Left cardiac atrium (tissue), 4 donors: ENCODE results near the gene THAP4. TPM values are rescaled to one million over a fixed set of nuclear protein-coding genes. Genes with fewer than 3 reads are reported as not detected.

Experiments used
- ATAC-seq, 2 donors: fragments of 200-7000 bp; cut with Tn5 transposase; one replicate each; pipeline ENCODE4 v1.9.1; 2020; ENCODE audit warnings: mild to moderate bottlenecking in 2 of 2, moderate library complexity in 2 of 2
- DNase-seq: peaks from one replicate; pipeline ENCODE4 v3.0.0-alpha.2; 2020
- intact Hi-C, 2 donors: fragments of 100-400 bp; cut with DNase I; formaldehyde crosslinking; loops; one replicate each; pipeline versions ENCODE4 v1.14.1 to v1.15.1; 2022 to 2023
- total RNA-seq, 2 donors: library from RNA; stranded (reverse); fragmentation: NEBNext Ultra II Directional; extraction: Animal tissue kit (Norgen Biotek cat#: 25700); gene quantifications; one replicate each; pipeline ENCODE4 v1.2.1, GENCODE V29; 2021
- donor health status: DM: no; HTN: yes; CAD: no.
- donor health status: DM: no; HTN: yes; CAD: no; lungs with severe emphysema.
- donor health status: DM: yes; HTN: yes; CAD: no.
- donor health status: Dilated cardiomyopathy.

The THAP4 gene
- total RNA-seq, 2 donors from 2014 or later: 73.3 to 74.4 TPM

GRCh38 chr2:241560162-241560882, 76.6 kb downstream of the THAP4 start:
- ATAC-seq (no peak), DNase-seq (no peak)
- intact Hi-C loops: no loop called here

GRCh38 chr2:241559323-241560161, 77.4 kb downstream of the THAP4 start:
- ATAC-seq (peak; percentile 41 to 52), DNase-seq (no peak)
- intact Hi-C loops: no loop called here

DNA sequence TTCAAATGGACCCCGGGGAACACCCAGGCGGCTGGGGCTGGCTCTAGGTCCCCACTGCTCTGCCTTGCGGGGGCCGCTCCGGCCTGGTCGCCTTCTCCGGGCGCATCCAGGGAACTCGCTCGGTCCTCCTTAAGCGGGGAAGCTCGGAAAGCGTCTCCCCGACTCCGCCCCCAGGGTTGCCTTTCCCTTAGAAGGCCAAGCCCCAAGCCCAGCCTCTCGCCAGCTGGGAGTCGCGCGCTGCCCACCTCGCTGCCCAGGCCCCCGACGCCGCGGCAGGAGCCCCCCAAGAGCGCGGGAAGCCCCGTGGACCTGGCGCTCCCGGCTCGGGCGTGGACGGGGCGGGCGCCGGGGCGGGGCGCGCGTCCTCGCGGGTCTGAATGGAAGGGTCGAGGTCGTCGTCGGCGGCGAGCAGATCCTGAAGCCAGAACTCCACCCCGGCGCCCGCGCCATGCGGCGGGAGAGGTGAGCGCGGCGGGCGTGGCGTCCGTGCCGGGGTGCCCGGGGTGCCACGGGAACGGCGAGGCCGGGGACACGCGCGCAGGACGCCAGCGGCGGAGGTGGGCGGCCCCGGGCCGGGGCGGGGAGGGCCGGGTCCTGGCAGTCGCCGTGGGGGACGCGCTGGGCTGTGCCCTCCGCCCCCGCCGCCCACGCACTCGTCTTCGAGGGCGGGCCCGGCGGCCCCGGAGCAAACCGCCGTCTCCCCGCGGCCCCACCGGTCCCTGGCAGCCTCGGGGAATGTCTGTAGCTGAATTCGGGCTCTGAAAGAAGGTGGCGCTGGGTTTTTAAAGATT, 78.2 kb downstream of the THAP4 start, which contains the start of gene BOK:
Gene BOK (plus strand): TSS at position 214 of the 791 bp plus-strand sequence. CDS start 739 bp downstream, outside the sequence.
- DNase-seq: peak; percentile 78
- intact Hi-C loops: no loop called here
- peak; percentile 48 to 60 for ATAC-seq

- no peak for DNase-seq
- intact Hi-C loops: no loop called here
- no peak for ATAC-seq
These were observed 80.2 kb downstream of the THAP4 start for GRCh38 chr2:241556746-241557145.

DNA sequence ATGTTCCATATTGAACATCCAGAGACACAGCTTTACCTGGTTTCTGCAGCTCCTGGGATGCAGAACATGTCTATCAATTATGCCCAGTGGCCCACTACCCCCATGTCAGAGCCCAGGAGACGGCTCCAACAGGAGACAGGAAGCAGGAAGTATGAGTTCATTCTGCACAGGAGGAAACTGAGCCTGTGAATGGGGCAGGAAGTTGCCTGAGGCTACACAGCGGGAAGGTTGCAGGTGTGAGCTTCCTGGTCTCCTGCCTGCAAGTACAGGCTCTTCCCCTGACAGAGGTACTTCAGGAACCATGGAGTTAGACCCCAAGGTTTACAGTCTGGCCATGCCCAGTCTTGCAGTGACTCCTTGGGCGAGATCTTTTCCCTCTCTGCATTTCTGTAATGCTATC, 81.2 kb downstream of the THAP4 start:
- ATAC-seq: no peak
- DNase-seq: no peak
- intact Hi-C loops: no loop called here

DNA sequence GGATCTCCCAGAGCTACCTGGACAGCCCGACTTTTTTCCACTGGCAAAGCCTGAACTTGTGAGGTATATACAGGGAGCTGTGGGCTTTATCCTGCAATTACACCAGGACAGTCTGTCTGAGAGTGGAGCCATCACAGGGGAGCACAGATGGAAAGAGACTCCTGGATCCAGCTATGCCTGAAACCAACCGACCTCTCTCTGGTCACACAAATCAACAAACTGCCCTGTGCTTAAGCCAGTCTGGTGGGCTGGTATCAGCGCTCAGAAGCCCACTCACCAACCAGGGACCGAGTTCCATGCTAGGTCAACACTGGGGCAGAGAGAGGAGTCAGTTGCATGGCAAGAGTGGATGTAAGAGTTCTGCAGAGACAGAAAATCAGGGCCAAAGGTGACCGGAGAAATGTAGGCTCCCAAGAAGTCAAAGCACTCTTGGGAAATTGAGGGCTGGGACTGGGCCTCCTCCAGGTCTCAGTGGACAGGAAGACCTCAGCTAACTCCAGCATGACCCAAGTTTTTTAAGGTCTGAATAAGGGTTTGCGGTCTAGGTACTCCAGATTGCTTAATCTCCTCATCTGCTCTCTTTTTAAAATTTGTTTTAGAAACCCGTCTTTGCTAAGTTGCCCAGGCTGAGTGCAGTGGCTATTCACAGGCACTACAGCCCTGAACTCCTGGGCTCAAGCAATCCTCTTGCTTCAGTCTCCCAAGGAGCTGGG, 82.2 kb downstream of the THAP4 start:
- ATAC-seq (peak in 1 of 2 donors; percentile 7), DNase-seq (no peak)
- intact Hi-C loops: no loop called here

DNA sequence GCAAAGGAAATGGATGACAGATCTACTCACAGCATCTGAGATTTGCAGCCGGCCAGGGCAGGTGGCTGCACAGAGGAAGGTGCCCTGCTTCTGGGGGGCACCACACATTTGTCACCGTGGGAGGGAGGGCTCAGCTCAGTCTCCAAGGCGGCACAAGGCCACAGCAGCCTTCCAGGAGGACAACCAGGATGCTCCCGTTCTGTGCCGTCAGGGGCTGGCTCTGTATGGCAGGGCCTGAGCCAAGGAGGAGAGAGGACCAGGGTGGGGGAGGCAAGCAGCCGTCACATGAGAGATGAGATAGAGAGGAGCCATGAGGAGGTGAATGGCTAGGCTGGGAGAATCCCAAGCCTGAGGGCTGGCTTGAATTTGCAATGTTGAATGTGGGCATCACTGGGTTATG, 83.0 kb downstream of the THAP4 start:
- intact Hi-C loops: no loop called here
- no peak for ATAC-seq
- DNase-seq: no peak

DNA sequence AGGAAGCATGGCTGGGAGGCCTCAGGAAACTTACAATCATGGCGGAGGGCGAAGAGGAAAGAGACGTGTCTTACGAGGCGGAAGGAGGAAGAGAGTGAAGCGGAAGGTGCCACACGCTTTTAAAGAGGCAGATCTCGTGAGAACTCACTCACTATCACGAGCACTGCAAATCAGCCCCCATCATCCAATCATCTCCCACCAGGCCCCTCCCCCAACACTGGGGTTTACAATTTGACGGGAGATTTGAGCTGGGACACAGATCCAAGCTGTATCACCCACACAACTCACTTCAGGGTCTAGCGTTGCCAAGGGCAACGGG, 83.5 kb downstream of the THAP4 start:
- DNase-seq (no peak), ATAC-seq (no peak)
- intact Hi-C loops: no loop called here

DNA sequence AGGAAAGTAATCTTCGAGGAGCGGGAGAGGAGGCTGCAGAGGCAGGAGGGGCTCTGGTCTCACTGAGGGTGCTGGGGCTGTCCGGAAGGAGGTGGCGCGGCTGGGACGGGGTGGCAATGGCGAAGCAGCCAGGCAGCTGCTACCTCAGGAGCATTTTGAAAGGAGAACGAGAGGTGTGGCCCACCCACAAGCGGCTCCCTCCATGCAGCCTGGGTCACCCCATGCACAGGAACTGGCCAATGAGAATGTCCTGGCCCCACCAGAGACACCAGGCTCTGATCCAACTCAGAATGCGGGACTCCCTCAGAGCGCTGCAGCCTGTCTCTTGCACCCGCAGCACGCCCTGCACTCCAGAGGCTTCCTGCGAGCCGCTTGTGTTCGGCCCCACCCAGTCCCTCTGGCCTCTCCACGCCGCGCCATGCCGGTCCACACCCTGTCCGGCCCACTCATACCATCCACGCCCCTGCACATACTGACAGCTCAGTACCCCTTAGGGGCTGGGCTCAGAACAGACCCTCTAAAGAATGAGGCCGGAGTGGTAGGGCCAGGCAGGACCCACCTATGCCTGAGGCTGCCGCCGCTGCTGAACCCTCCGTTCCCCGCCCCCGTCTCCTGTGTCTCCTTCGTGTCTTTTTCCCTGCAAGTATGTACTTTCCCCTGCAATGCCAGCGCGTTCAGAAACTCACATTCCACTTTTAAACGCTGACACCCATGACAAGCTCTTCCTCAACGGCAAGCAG, 84.8 kb downstream of the THAP4 start:
- ATAC-seq (peak in 1 of 2 donors; percentile 38), DNase-seq (no peak)
- intact Hi-C loops: no loop called here

DNA sequence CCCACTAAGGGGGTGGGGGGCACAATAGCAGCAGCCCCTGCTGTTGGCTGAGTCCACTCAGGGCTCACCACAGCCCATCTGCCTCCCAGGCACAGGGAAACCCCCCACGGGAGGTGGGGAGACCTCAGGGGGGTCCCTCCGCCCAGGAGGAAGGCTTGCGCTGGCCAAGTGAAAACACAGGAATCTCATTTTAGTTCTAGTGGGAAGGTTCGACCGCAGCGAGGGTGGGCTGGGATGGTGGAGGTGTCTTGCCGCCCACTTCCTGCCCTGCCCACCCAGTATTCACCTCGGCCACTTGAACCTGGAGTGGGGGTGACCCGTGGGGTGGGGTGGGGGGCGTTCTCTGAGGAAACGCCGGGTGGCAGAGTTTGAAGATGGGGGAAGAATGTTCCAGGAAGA, 85.4 kb downstream of the THAP4 start:
- intact Hi-C loops: no loop called here
- DNase-seq (no peak), ATAC-seq (no peak)

DNA sequence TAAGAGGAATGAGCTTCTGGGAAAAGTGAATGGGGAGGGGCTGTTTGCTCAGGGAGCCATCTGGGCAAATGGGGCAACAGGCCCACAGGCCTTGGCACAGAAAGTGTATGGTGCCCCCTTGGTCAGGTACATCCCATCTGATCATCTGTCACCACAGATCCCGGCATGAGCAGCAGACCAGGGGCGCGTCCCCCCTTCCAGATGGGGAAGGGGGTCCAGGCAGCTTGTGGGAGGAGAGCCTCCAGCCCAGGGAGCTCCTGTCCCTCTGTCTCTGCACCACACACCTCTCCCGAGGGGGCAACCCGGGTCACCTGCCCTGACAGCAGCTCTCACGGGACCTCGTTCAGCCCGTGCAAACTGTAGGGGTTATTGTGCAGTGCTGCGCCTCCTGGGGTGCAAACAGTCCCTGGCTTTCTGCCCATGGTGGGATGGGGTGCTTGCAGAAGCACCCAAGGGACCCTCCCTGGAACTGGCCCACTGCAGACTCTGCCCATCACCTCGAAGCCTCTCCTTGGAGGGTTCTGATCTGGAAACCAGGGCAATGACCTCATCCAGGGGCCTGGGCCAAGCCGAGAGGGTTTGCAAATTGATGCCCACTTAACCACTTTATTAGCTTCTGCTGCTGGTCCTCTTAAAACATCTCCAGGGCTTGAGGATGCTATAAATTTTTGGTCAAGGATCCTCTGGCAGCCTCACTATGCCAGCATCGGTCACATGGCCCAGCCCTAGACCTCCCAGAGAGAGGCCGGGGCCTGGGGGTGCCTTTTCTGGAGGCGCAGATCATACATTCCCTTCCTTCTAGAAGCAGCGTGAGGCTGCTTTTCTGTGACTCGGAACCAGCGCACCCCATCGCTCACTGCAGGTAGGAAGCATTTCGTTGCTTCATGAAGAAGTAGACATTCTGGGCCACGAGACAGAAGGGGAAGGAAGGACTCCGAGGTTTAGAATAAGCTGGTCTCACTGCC, 86.1 kb downstream of the THAP4 start:
- intact Hi-C loops: no loop called here
- ATAC-seq (no peak), DNase-seq (no peak)

DNA sequence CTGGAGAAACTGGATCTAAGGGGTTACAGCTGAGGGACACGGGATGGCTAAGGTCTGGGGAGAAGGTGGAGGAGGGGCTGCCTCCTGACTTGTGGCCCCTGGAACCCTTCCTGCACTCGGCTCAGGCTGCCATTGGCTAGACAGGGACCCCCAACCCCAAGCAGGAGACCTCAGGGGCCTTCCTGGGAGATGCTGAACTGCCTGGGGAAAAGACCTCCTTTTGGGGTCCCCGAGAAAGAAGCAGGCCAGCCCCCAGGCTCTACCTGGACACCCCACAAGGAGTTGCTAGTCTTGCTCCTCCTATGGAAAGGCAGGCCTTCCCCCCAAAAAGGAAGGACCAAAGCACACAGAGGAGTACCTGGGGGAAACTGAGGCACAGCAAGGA, 88.5 kb downstream of the THAP4 start:
- peak; percentile 5 for DNase-seq
- intact Hi-C loops: no loop called here

DNA sequence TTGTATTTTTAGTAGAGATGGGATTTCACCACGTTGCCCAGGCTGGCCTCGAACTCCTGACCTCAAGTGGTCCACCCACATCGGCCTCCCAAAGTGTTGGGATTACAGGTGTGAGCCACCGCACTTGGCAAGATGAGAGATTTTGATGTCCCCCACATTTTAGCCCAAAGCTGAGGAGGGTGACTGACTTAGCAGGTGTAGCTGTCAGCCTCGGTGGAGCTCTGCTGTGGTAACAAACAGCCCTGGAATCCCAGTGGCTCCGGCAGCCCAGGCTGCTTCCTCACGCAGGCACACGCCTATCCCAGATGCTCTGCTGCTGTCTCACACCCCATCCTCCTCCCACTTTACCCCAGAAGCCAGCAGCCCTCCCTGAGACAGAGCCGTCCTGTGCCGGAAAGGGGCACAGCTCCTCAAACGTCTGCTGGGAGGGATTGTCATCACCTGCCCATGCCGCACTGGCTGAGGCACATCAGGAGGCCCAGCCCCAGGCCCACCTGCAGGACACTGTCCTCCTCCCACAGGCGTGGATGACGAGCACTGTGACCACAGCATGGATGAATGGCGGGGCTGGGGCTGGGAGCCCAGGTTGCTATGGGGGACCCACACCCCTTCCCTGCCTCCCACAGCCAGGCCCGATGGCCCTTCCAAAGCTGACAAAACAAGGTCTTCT, 89.0 kb downstream of the THAP4 start:
- ATAC-seq (no peak), DNase-seq (peak; percentile 7)
- intact Hi-C loops: no loop called here

More for the DNA sequence above, 88.5 kb downstream of the THAP4 start:
- ATAC-seq: no peak

GRCh38 chr2:241546771-241547498, 90.0 kb downstream of the THAP4 start:
- intact Hi-C loops: no loop called here
- DNase-seq: peak; percentile 26
- ATAC-seq: peak; percentile 7 to 20

DNA sequence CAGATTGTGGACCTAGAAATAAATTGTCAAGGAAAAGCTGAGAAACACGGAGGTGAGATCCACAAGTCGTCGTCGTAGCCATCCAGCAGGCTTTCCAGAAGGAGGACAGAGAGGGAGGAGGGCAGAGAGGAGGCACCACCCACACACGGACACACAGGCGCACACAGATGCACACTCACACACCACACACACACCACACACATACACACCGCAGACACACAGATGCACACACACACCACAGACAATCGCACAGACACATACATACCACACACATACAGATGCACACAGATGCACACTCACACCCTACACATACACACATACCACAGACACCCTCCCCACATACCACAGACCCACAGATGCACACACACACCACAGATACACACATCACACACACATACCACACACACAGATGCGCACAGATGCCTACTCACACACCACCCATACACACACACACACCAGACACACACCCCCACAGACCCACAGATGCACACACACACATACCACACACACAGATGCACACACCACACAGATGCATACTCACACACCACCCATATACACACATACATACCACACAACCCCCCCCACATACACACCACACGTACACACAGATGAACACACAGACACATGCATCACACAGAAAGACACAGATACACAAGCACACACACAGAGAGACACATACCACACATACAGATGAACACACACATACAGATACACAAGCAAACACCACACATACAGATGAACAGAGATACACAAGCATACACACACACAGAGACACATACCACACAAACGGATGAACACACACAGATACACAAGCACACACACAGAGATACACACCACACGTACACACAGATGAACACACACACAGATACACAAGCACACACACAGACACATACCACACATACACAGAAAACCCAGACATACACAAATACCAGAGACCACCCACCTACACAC, 91.2 kb downstream of the THAP4 start:
- DNase-seq (peak; percentile 11), ATAC-seq (no peak)
- intact Hi-C loops: no loop called here
